ENCODE data around the gene MBOAT1. TPM values are rescaled to one million over a fixed set of nuclear protein-coding genes. Genes with fewer than 3 reads are reported as not detected.

Gene MBOAT1
- total RNA-seq, 3 donors from 2014 or later (not counting 1 experiment from before 2014, with no cell fraction given) = 3.6 to 7.5 (median 5.2) TPM

DNA sequence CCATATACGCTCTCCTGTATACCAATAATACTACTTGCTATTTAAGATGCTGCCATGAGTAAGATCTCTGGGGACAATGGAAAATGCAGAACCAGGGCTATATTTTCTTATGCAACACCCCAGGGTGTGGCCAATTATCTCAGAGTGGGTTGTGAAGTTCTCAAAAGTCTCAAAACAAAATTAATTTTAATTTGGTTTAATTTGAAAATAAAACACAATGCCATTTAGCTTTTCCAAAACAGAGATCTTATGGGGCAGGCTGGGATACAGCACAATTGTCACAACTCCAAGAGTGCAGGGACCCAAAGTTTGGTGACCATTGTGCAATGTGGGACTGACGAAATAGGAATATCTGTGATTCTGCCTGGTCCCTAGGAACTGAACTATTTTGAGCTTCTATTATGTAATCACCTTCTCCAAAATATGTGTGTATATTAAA lies 43.1 kb downstream of the MBOAT1 start:
- TF ChIP-seq CTCF (IDR thresholded peaks at IDR 0.05) = no peak
- 100% methylated on average over 1 of the region's 2 CpGs for WGBS (ENCODE audit: insufficient coverage)

GRCh38 chr6:20168690-20169089 lies 43.6 kb downstream of the MBOAT1 start:
- no peaks in the 10 kb centered on the region for H3K36me3 Mint-ChIP-seq

More for the DNA sequence above, 43.1 kb downstream of the MBOAT1 start:
- H3K27ac Mint-ChIP-seq = no peak overlapping the region
- H3K27me3 Mint-ChIP-seq (ENCODE audit: low read depth in 2 of 2) = peaks cover 0 to 9% of the 10 kb centered on the region in 2 donors
- H3K4me1 Mint-ChIP-seq = peaks cover 9 to 15% of the 10 kb centered on the region in 2 donors
- H3K9me3 Mint-ChIP-seq = no peaks in the 10 kb centered on the region
- ATAC-seq (no peak), DNase-seq (no peak)
- intact Hi-C loops (cut with micrococcal nuclease) = no loop called here
- no peaks in the 10 kb centered on the region for H3K36me3 Mint-ChIP-seq
- no peak overlapping the region for H3K4me3 Mint-ChIP-seq
- Histone ChIP-seq H3K4me1 (ENCODE audit: control insufficient read depth, insufficient read depth, low read length) (peaks cover 5% of the 10 kb centered on the region), H3K36me3 (ENCODE audit: control insufficient read depth, insufficient read depth, low read length) (no peaks in the 10 kb centered on the region), H3K27ac (ENCODE audit: low read length) (peak overlapping the region; percentile 5), H3K27me3 (ENCODE audit: control insufficient read depth, insufficient read depth, low read length) (no peaks in the 10 kb centered on the region), H3K4me3 (ENCODE audit: low read length) (no peak overlapping the region), H3K9me3 (ENCODE audit: control insufficient read depth, insufficient read depth, low read length) (no peaks in the 10 kb centered on the region)

GRCh38 chr6:20167601-20168000 lies 44.7 kb downstream of the MBOAT1 start:
- no peak for TF ChIP-seq CTCF (IDR thresholded peaks at IDR 0.05)

More at GRCh38 chr6:20168690-20169089, 43.6 kb downstream of the MBOAT1 start:
- H3K4me1 ChIP-seq (ENCODE audit: control insufficient read depth, insufficient read depth, low read length) = peaks cover 3% of the 10 kb centered on the region
- no peaks in the 10 kb centered on the region for H3K36me3 ChIP-seq (ENCODE audit: control insufficient read depth, insufficient read depth, low read length)
- H3K9me3 Mint-ChIP-seq = no peaks in the 10 kb centered on the region
- peaks cover 5 to 10% of the 10 kb centered on the region in 2 donors for H3K4me1 Mint-ChIP-seq
- DNase-seq (no peak), ATAC-seq (no peak)
- H3K9me3 ChIP-seq (ENCODE audit: control insufficient read depth, insufficient read depth, low read length) = no peaks in the 10 kb centered on the region
- no peaks in the 10 kb centered on the region for H3K27me3 ChIP-seq (ENCODE audit: control insufficient read depth, insufficient read depth, low read length)
- no peak overlapping the region for H3K4me3 Mint-ChIP-seq
- intact Hi-C loops (cut with micrococcal nuclease) = no loop called here
- no peak overlapping the region for H3K27ac Mint-ChIP-seq
- TF ChIP-seq CTCF (IDR thresholded peaks at IDR 0.05) = no peak
- H3K27me3 Mint-ChIP-seq (ENCODE audit: low read depth in 2 of 2) = peaks cover 0 to 9% of the 10 kb centered on the region in 2 donors
- no peak overlapping the region for H3K4me3 ChIP-seq (ENCODE audit: low read length)
- no peak overlapping the region for H3K27ac ChIP-seq (ENCODE audit: low read length)
- no CpG with 5 or more reads among the region's 2 CpGs for WGBS (ENCODE audit: insufficient coverage)

DNA sequence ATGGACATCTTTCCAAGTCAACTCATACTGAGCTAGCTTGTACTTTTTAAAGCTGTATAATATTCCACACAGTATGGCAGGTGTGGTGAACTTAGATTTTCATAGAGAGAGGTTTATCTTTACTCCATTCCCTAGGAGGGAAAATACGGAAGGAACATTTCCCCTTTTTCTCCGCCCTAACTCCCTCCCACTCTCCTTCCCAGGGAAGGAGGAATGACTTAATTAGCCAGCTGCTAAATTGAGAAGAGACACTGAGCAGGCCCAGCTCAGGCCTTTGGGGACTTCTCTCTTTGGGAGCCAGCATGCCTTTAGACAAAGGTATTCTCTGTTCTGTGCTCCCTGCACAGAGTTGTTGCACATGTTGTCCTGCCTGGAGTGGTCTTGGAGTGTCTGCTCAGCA lies 46.1 kb downstream of the MBOAT1 start:
- no peaks in the 10 kb centered on the region for H3K9me3 ChIP-seq (ENCODE audit: control insufficient read depth, insufficient read depth, low read length)
- no peak overlapping the region for H3K4me3 ChIP-seq (ENCODE audit: low read length)
- no peaks in the 10 kb centered on the region for H3K9me3 Mint-ChIP-seq

More at GRCh38 chr6:20167601-20168000, 44.7 kb downstream of the MBOAT1 start:
- no peaks in the 10 kb centered on the region for H3K36me3 Mint-ChIP-seq
- ATAC-seq = no peak
- Histone ChIP-seq H3K36me3 (ENCODE audit: control insufficient read depth, insufficient read depth, low read length) (no peaks in the 10 kb centered on the region), H3K4me3 (ENCODE audit: low read length) (no peak overlapping the region), H3K4me1 (ENCODE audit: control insufficient read depth, insufficient read depth, low read length) (no peaks in the 10 kb centered on the region), H3K9me3 (ENCODE audit: control insufficient read depth, insufficient read depth, low read length) (no peaks in the 10 kb centered on the region), H3K27me3 (ENCODE audit: control insufficient read depth, insufficient read depth, low read length) (no peaks in the 10 kb centered on the region), H3K27ac (ENCODE audit: low read length) (no peak overlapping the region)
- intact Hi-C loops (cut with micrococcal nuclease) = no loop called here
- no peaks in the 10 kb centered on the region for H3K4me1 Mint-ChIP-seq
- no peaks in the 10 kb centered on the region for H3K9me3 Mint-ChIP-seq
- peaks cover 0 to 9% of the 10 kb centered on the region in 2 donors for H3K27me3 Mint-ChIP-seq (ENCODE audit: low read depth in 2 of 2)
- DNase-seq = no peak
- no peak overlapping the region for H3K27ac Mint-ChIP-seq
- no peak overlapping the region for H3K4me3 Mint-ChIP-seq
- 91% methylated on average over 2 of the region's 2 CpGs for WGBS (ENCODE audit: insufficient coverage)

More for the DNA sequence above, 46.1 kb downstream of the MBOAT1 start:
- DNase-seq = no peak
- Histone ChIP-seq H3K36me3 (ENCODE audit: control insufficient read depth, insufficient read depth, low read length) (no peaks in the 10 kb centered on the region), H3K27ac (ENCODE audit: low read length) (no peak overlapping the region), H3K4me1 (ENCODE audit: control insufficient read depth, insufficient read depth, low read length) (no peaks in the 10 kb centered on the region), H3K27me3 (ENCODE audit: control insufficient read depth, insufficient read depth, low read length) (no peaks in the 10 kb centered on the region)
- intact Hi-C loops (cut with micrococcal nuclease) = no loop called here
- Mint-ChIP-seq H3K4me3 (no peak overlapping the region), H3K27ac (no peak overlapping the region), H3K27me3 (ENCODE audit: low read depth in 2 of 2) (peaks cover 0 to 9% of the 10 kb centered on the region in 2 donors), H3K36me3 (no peaks in the 10 kb centered on the region), H3K4me1 (no peaks in the 10 kb centered on the region)
- no peak for ATAC-seq
- WGBS (ENCODE audit: insufficient coverage) = 100% methylated on average over 2 of the region's 2 CpGs
- TF ChIP-seq CTCF (IDR thresholded peaks at IDR 0.05) = no peak

Measured in natural killer cell (primary cell).